ENCODE measurements around the gene CSF3. TPM values are rescaled to one million over a fixed set of nuclear protein-coding genes. Genes with fewer than 3 reads are reported as not detected.

CSF3 gene
- total and polyA plus RNA-seq, 3 donors from 2014 or later: 0.80 to 3.6 (median 2.4) TPM

DNA sequence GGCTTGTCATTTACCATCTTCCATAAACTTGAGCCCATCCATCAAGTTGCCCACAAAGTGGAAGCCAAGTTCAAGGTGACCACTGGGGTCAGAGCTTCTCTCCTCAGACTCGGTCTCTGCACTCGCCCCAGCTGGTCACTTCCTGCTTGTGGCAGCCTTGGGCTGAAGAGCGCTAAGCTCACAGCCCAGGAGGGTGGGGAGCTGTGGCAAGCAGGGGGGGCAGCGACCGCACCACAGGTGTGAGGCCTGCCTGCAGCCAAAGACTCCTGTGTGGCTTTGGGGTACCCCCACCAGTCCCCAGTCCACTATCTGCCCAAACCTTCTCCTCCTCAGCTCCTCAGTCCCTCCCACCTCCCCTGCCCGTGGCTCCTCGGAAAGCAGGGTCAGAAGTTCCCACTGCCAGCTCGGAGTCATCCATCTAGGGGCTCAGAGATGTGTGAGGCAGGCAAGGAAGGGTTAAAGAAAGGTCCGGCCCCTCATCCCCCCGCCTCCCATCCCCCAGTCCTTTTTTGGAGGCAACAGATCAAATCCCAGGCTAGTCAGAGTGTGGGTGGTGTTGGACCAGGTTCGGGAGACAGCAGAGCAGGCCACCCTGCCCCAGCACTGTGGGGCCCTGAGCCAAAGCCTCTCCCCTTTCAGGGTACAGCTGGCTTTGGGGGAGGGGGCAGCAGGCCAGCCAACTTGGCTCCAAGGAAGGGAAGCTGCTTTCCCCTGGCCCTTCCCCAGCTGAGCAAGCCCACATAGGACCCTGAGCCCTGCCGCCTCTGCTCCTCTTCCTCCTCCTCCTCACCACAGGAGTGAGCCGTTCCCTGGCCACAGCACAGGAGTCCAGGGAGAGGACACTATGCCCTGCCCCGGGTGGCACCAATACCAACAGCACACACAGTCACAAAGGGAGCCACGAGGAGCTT lies 3.2 kb downstream of the CSF3 start:
- peaks cover 52% of the 10 kb centered on the region for H3K4me1 ChIP-seq
- intact Hi-C loops (cut with DNase I; ENCODE audit: low total_unique reads): no loop called here
- H3K36me3 ChIP-seq (ENCODE audit: low read depth, missing control alignments): no peaks in the 10 kb centered on the region
- H3K9me3 ChIP-seq: no peaks in the 10 kb centered on the region
- no peaks in the 10 kb centered on the region for H3K27me3 ChIP-seq
- 26 to 52% methylated on average over 12 to 15 of the region's 15 CpGs for WGBS, 2 donors
- TF ChIP-seq CTCF (IDR thresholded peaks at IDR 0.05) (no peak), POLR2A (IDR thresholded peaks at IDR 0.05) (no peak)
- H3K4me3 ChIP-seq: no peak overlapping the region
- DNase-seq: peak; percentile 48
- peak overlapping the region; percentile 55 to 58 for H3K27ac ChIP-seq

- no peaks in the 10 kb centered on the region for H3K36me3 ChIP-seq (ENCODE audit: low read depth, missing control alignments)
- peak overlapping the region in 1 of 2 donors; percentile 58 for H3K27ac ChIP-seq
- peak; percentile 40 for DNase-seq
- H3K27me3 ChIP-seq: no peaks in the 10 kb centered on the region
- TF ChIP-seq POLR2A (IDR thresholded peaks at IDR 0.05) (no peak), CTCF (IDR thresholded peaks at IDR 0.05) (no peak)
- H3K9me3 ChIP-seq: no peaks in the 10 kb centered on the region
- no peak overlapping the region for H3K4me3 ChIP-seq
- intact Hi-C loops (cut with DNase I; ENCODE audit: low total_unique reads): no loop called here
- H3K4me1 ChIP-seq: peaks cover 43% of the 10 kb centered on the region
- 81 to 83% methylated on average over 15 to 21 of the region's 24 CpGs for WGBS, 2 donors
These were observed 4.1 kb downstream of the CSF3 start for GRCh38 chr17:40019140-40019991.

GRCh38 chr17:40020146-40020545 lies 4.9 kb downstream of the CSF3 start:
- no peaks in the 10 kb centered on the region for H3K27me3 ChIP-seq
- DNase-seq: no peak
- no peak overlapping the region for H3K4me3 ChIP-seq
- peaks cover 38% of the 10 kb centered on the region for H3K4me1 ChIP-seq
- no peaks in the 10 kb centered on the region for H3K36me3 ChIP-seq (ENCODE audit: low read depth, missing control alignments)
- H3K27ac ChIP-seq: no peak overlapping the region
- intact Hi-C loops (cut with DNase I; ENCODE audit: low total_unique reads): no loop called here
- WGBS, 2 donors: 86% methylated on average over 9 to 13 of the region's 13 CpGs
- H3K9me3 ChIP-seq: no peaks in the 10 kb centered on the region
- TF ChIP-seq CTCF (IDR thresholded peaks at IDR 0.05) (no peak), POLR2A (IDR thresholded peaks at IDR 0.05) (no peak)

- WGBS, 2 donors: 50 to 64% methylated on average over 4 to 9 of the region's 9 CpGs
- intact Hi-C loops (cut with DNase I; ENCODE audit: low total_unique reads): no loop called here
- Histone ChIP-seq H3K27me3 (no peaks in the 10 kb centered on the region), H3K36me3 (ENCODE audit: low read depth, missing control alignments) (no peaks in the 10 kb centered on the region), H3K4me1 (peaks cover 44% of the 10 kb centered on the region), H3K27ac (peak overlapping the region in 1 of 2 donors; percentile 64), H3K4me3 (no peak overlapping the region), H3K9me3 (no peaks in the 10 kb centered on the region)
- DNase-seq: no peak
- no peak for TF ChIP-seq POLR2A (IDR thresholded peaks at IDR 0.05)
- TF ChIP-seq CTCF (IDR thresholded peaks at IDR 0.05): no peak
These were observed 6.3 kb downstream of the CSF3 start for GRCh38 chr17:40021451-40021971.

All from testis (tissue), 3 donors.